ENCODE data around the gene BAAT.
"Not testable (repeated sequence)": the region's sequence is repeated elsewhere in the genome, so short reads cannot be mapped to it uniquely, and the experiment has no call there.

BAAT gene

GRCh38 chr9:101384873-101385536 is at the start of gene BAAT:
TSS of gene BAAT (minus strand) at chr9:101385006. CDS start at chr9:101371404, 13,602 bp downstream.
- not testable (repeated sequence) for H3K27me3 ChIP-seq (ENCODE audit: control insufficient read depth, insufficient read depth, low read length); H3K9ac ChIP-seq (ENCODE audit: low read depth, low read length); H3K4me1 ChIP-seq (ENCODE audit: control insufficient read depth, insufficient read depth, low read length); H3K4me3 ChIP-seq (ENCODE audit: low read depth, low read length); H3K9me3 ChIP-seq (ENCODE audit: control insufficient read depth, insufficient read depth, low read length); H3K36me3 ChIP-seq (ENCODE audit: control insufficient read depth, insufficient read depth, low read length)

GRCh38 chr9:101433229-101433628 is 48.4 kb upstream of the BAAT start:
- H3K4me1 ChIP-seq (ENCODE audit: control insufficient read depth, insufficient read depth, low read length): no peaks in the 10 kb centered on the region
- no peak overlapping the region for H3K9ac ChIP-seq (ENCODE audit: low read depth, low read length)
- H3K36me3 ChIP-seq (ENCODE audit: control insufficient read depth, insufficient read depth, low read length): no peaks in the 10 kb centered on the region
- no peaks in the 10 kb centered on the region for H3K9me3 ChIP-seq (ENCODE audit: control insufficient read depth, insufficient read depth, low read length)
- no peak overlapping the region for H3K4me3 ChIP-seq (ENCODE audit: low read depth, low read length)
- no peaks in the 10 kb centered on the region for H3K27me3 ChIP-seq (ENCODE audit: control insufficient read depth, insufficient read depth, low read length)

- Histone ChIP-seq H3K36me3 (ENCODE audit: control insufficient read depth, insufficient read depth, low read length) (no peaks in the 10 kb centered on the region), H3K4me1 (ENCODE audit: control insufficient read depth, insufficient read depth, low read length) (no peaks in the 10 kb centered on the region), H3K27me3 (ENCODE audit: control insufficient read depth, insufficient read depth, low read length) (no peaks in the 10 kb centered on the region), H3K9me3 (ENCODE audit: control insufficient read depth, insufficient read depth, low read length) (no peaks in the 10 kb centered on the region), H3K4me3 (ENCODE audit: low read depth, low read length) (no peak overlapping the region), H3K9ac (ENCODE audit: low read depth, low read length) (no peak overlapping the region)
Observed at GRCh38 chr9:101432740-101433139, 47.9 kb upstream of the BAAT start.

- Histone ChIP-seq H3K27me3 (ENCODE audit: control insufficient read depth, insufficient read depth, low read length) (no peaks in the 10 kb centered on the region), H3K9me3 (ENCODE audit: control insufficient read depth, insufficient read depth, low read length) (no peaks in the 10 kb centered on the region), H3K4me3 (ENCODE audit: low read depth, low read length) (no peak overlapping the region), H3K9ac (ENCODE audit: low read depth, low read length) (no peak overlapping the region), H3K4me1 (ENCODE audit: control insufficient read depth, insufficient read depth, low read length) (no peaks in the 10 kb centered on the region), H3K36me3 (ENCODE audit: control insufficient read depth, insufficient read depth, low read length) (no peaks in the 10 kb centered on the region)
Observed at GRCh38 chr9:101432171-101432570, 47.4 kb upstream of the BAAT start.

GRCh38 chr9:101429736-101430135 is 44.9 kb upstream of the BAAT start:
- Histone ChIP-seq H3K9me3 (ENCODE audit: control insufficient read depth, insufficient read depth, low read length) (no peaks in the 10 kb centered on the region), H3K9ac (ENCODE audit: low read depth, low read length) (no peak overlapping the region), H3K36me3 (ENCODE audit: control insufficient read depth, insufficient read depth, low read length) (no peaks in the 10 kb centered on the region), H3K27me3 (ENCODE audit: control insufficient read depth, insufficient read depth, low read length) (no peaks in the 10 kb centered on the region), H3K4me1 (ENCODE audit: control insufficient read depth, insufficient read depth, low read length) (no peaks in the 10 kb centered on the region), H3K4me3 (ENCODE audit: low read depth, low read length) (no peak overlapping the region)

GRCh38 chr9:101428909-101429308 is 44.1 kb upstream of the BAAT start:
- no peak overlapping the region for H3K9ac ChIP-seq (ENCODE audit: low read depth, low read length)
- no peak overlapping the region for H3K4me3 ChIP-seq (ENCODE audit: low read depth, low read length)
- H3K36me3 ChIP-seq (ENCODE audit: control insufficient read depth, insufficient read depth, low read length): no peaks in the 10 kb centered on the region

GRCh38 chr9:101427957-101428655 is 43.3 kb upstream of the BAAT start:
- Histone ChIP-seq H3K36me3 (ENCODE audit: control insufficient read depth, insufficient read depth, low read length) (no peaks in the 10 kb centered on the region), H3K9ac (ENCODE audit: low read depth, low read length) (no peak overlapping the region), H3K4me3 (ENCODE audit: low read depth, low read length) (no peak overlapping the region), H3K4me1 (ENCODE audit: control insufficient read depth, insufficient read depth, low read length) (no peaks in the 10 kb centered on the region), H3K27me3 (ENCODE audit: control insufficient read depth, insufficient read depth, low read length) (no peaks in the 10 kb centered on the region), H3K9me3 (ENCODE audit: control insufficient read depth, insufficient read depth, low read length) (no peaks in the 10 kb centered on the region)

More at GRCh38 chr9:101428909-101429308, 44.1 kb upstream of the BAAT start:
- Histone ChIP-seq H3K9me3 (ENCODE audit: control insufficient read depth, insufficient read depth, low read length) (no peaks in the 10 kb centered on the region), H3K27me3 (ENCODE audit: control insufficient read depth, insufficient read depth, low read length) (no peaks in the 10 kb centered on the region), H3K4me1 (ENCODE audit: control insufficient read depth, insufficient read depth, low read length) (no peaks in the 10 kb centered on the region)

- Histone ChIP-seq H3K36me3 (ENCODE audit: control insufficient read depth, insufficient read depth, low read length) (no peaks in the 10 kb centered on the region), H3K9me3 (ENCODE audit: control insufficient read depth, insufficient read depth, low read length) (no peaks in the 10 kb centered on the region), H3K9ac (ENCODE audit: low read depth, low read length) (no peak overlapping the region), H3K4me1 (ENCODE audit: control insufficient read depth, insufficient read depth, low read length) (peaks cover under 1% of the 10 kb centered on the region), H3K4me3 (ENCODE audit: low read depth, low read length) (no peak overlapping the region), H3K27me3 (ENCODE audit: control insufficient read depth, insufficient read depth, low read length) (no peaks in the 10 kb centered on the region)
Observed at GRCh38 chr9:101427358-101427757, 42.6 kb upstream of the BAAT start.

- H3K36me3 ChIP-seq (ENCODE audit: control insufficient read depth, insufficient read depth, low read length): no peaks in the 10 kb centered on the region
- no peaks in the 10 kb centered on the region for H3K9me3 ChIP-seq (ENCODE audit: control insufficient read depth, insufficient read depth, low read length)
- no peaks in the 10 kb centered on the region for H3K27me3 ChIP-seq (ENCODE audit: control insufficient read depth, insufficient read depth, low read length)
- H3K4me3 ChIP-seq (ENCODE audit: low read depth, low read length): no peak overlapping the region
- peaks cover 3% of the 10 kb centered on the region for H3K4me1 ChIP-seq (ENCODE audit: control insufficient read depth, insufficient read depth, low read length)
- no peak overlapping the region for H3K9ac ChIP-seq (ENCODE audit: low read depth, low read length)
Observed at GRCh38 chr9:101421653-101422065, 36.9 kb upstream of the BAAT start.

GRCh38 chr9:101419863-101420262 is 35.1 kb upstream of the BAAT start:
- Histone ChIP-seq H3K27me3 (ENCODE audit: control insufficient read depth, insufficient read depth, low read length) (no peaks in the 10 kb centered on the region), H3K9me3 (ENCODE audit: control insufficient read depth, insufficient read depth, low read length) (no peaks in the 10 kb centered on the region), H3K9ac (ENCODE audit: low read depth, low read length) (no peak overlapping the region), H3K36me3 (ENCODE audit: control insufficient read depth, insufficient read depth, low read length) (no peaks in the 10 kb centered on the region), H3K4me1 (ENCODE audit: control insufficient read depth, insufficient read depth, low read length) (peaks cover 3% of the 10 kb centered on the region), H3K4me3 (ENCODE audit: low read depth, low read length) (no peak overlapping the region)

- Histone ChIP-seq H3K9me3 (ENCODE audit: control insufficient read depth, insufficient read depth, low read length) (no peaks in the 10 kb centered on the region), H3K4me1 (ENCODE audit: control insufficient read depth, insufficient read depth, low read length) (peaks cover 3% of the 10 kb centered on the region), H3K9ac (ENCODE audit: low read depth, low read length) (no peak overlapping the region), H3K4me3 (ENCODE audit: low read depth, low read length) (no peak overlapping the region), H3K36me3 (ENCODE audit: control insufficient read depth, insufficient read depth, low read length) (no peaks in the 10 kb centered on the region), H3K27me3 (ENCODE audit: control insufficient read depth, insufficient read depth, low read length) (no peaks in the 10 kb centered on the region)
Observed at GRCh38 chr9:101418518-101419430, 34.0 kb upstream of the BAAT start.

All from iPS-15b (cell line).